ENCODE data around the gene NAA38.
"Not testable (repeated sequence)": the region's sequence is repeated elsewhere in the genome, so short reads cannot be mapped to it uniquely, and the experiment has no call there.

The NAA38 gene

DNA sequence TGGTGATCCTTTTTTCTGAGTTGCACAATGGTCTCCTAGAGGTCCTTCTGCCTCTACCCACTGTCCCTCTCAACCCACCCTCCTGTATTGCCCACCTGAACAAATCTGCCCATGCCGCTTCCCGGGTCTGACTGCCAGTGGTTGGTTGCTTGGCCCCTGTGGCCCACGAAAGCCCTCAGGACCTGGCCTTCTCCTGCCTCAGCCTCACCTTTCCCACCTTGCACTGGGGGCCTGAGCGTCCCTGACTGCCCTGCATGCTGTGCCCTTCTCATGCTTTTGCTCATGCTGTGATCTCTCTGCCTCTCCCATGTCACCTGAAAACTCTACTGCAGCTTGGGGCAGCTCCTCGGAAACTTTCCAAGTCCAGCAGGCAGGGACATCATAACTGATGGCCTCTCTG is 37.1 kb downstream of the NAA38 start:
- FAIRE-seq: no peak

DNA sequence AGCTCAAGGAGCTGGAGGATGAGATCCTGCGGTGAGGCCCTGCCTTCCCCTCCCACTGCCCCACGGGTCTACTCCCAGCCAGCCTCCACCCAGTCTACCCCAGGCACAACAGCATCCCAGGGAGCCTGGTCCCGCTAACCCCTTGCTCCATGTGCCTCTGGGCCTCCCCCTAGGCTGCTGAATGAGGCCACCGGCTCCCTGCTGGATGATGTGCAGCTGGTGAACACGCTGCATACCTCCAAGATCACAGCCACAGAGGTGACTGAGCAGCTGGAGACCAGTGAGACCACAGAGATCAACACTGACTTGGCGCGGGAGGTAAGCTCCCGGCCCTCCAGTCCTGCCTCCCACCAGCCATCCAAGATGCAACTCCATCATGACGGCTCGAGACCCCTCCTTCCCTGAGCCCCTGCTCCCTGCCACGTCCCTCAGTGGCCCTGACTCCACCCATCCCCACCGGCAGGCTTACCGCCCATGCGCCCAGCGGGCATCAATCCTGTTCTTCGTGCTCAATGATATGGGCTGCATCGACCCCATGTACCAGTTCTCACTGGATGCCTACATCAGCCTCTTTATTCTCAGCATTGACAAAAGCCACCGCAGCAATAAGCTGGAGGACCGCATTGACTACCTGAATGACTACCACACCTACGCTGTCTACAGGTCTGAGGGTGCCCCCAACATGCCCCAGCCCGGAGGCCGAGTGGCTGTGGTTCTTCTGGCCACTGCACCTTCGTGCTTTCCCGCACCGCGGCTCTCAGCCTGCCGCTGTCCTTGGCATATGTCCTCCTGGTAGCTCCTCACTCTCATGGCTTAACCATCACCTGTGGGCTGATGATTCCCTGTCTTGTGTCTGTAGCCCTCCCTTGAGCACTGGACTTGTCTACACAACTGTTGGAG is 38.4 kb downstream of the NAA38 start:
- no peak for FAIRE-seq

DNA sequence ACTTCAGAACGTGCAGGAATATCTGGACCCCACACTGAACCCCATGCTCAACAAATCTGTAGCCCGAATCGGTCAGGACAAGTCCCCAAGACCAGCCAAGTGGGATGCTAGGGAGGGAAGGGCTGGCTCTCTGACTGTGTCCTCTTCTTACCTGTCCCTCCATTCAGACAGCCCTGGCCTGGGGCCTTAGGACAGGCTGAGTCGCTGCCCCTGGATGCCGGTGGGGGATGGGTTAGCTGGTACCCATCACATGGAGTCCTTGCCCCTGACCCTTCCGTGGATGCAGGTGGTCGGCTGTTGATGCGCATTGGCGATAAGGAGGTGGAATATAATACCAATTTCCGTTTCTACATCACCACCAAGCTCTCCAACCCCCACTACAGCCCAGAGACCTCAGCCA is 39.3 kb downstream of the NAA38 start:
- no peak for FAIRE-seq

DNA sequence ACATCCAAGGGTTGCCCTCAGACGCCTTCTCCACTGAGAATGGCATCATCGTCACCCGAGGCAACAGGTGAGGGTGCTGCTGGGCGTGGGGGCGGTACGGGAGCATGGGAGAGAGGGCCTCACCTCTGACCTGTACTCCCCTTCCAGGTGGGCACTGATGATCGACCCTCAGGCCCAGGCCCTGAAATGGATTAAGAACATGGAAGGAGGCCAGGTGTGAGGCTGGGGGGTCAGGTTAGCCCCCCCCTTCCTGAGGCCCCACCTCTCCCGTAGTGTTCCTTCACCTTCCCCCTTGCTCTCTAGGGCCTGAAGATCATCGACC is 39.8 kb downstream of the NAA38 start:
- FAIRE-seq: no peak

DNA sequence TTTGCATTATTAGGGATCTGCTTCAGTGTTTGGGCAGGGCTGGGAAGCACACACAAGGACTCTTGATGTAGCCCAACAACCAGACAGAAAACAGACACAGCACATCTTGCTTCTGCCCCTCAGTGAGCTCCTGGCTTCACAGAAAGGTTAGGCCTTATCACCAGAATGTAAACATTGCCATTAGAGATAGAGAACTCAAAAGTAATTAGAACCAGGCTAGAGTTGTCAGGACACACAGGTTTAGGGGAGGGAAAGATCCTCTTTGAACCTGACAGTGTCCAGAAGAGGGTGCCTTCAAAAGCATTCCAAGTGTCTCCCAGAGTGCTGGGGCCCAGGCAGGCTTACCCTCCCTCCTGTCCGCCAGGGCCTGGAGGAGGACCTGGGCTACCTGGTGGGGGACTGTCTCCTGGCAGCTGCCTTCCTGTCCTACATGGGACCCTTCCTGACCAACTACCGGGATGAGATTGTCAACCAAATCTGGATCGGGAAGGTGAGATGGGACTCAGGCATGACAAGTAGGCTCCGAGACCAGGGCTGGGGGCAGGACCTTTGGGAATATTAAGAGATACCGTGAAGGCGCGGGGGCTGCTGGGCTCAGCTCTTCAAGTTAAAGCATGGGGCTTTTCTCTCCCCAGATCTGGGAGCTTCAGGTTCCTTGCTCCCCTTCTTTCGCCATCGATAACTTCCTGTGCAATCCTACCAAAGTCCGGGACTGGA is 40.3 kb downstream of the NAA38 start:
- no peak for FAIRE-seq

DNA sequence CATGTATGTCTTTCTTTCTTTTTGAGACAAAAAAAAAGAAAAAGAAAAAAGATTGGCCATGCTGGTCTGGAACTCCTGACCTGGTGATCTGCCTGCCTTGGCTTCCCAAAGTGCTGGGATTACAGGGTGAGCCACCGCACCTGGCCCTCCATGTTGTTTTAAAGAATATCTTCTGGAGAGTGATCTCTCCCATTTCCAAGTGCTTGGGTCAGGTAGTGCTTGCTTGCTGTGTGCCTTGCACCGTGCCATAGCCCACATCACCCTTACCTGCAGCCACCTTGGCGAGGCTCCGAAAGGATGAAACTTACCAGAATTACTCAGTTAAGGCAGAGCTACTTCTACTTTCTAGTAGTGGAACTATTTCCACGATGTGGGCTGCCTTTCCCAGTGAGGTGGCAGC is 42.4 kb downstream of the NAA38 start:
- FAIRE-seq: no peak

DNA sequence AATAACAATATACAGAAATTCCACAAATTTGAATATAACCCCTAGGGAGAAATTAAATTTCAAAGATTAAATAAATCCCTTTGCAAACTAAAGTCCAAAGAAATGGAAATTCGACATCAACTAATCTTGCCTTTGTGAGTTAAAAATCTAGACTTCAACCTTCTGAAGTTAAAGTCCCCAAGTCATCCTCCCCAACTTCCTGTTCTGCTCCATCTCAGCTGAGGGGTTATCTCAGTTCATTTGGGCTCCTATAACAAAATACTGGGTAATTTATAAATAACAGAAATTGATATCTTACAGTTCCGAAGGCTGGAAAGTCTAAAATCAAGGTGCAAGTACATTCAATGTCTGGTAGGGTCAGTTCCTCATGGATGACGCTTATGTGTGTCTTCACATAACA is 46.1 kb downstream of the NAA38 start:
- no peak for FAIRE-seq

DNA sequence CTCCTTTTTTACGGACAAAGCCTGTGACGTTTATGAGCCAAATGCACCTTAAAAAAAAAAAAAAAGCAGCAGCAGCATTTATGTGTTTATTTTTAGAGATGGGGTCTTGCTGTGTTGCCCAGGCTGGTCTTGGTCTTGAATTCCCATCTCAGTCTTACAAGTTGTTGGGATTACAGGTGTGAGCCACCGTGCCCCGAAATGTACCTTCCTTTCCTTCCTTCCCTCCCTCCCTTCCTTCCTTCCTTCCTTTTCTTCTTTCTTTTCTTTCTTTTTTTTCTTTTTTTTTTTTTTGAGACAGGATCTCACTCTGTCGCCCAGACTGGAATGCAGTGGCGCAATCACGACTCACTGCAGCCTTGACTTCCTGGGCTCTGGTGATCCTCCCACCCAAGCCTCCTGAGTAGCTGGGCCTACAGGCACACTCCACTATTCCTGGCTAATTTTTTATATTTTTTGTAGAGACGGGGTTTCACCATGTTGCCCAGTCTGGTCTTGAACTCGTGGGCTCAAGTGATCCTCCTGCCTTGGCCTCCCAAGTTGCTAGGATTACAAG is 47.5 kb downstream of the NAA38 start:
- not testable (repeated sequence) for FAIRE-seq

DNA sequence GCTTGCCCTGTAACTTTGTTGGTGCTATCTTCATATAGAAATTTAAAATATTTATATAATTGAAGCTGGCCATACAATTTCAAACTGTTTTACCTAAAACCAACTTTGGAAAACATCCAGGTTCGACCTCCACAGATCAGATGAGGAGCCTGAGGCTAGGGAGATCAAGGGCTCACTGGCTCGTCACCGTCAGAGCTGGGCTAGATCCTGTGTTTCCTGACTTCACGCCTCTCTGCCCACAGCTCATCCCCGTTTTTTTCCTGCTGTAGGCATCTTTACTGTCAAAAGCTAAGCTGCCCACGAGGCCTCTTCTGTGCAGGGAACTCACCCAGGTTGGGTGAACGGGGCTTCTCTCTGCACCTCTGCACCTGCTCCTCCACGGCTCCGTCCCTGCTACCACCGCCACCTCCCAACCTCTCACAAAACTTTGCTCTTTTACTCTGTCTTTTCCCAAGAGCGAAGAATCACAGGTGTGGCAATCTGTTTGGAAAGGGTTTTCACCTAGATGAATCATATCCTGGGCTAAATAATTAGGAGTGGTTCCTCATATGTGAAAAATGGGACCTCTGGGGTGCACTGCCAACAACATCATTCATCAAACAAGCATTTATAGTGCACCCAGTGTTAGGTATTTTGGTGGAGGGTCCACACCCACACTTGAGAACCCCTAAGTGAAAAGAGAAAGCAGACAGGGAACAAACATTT is 48.1 kb downstream of the NAA38 start:
- no peak for FAIRE-seq

DNA sequence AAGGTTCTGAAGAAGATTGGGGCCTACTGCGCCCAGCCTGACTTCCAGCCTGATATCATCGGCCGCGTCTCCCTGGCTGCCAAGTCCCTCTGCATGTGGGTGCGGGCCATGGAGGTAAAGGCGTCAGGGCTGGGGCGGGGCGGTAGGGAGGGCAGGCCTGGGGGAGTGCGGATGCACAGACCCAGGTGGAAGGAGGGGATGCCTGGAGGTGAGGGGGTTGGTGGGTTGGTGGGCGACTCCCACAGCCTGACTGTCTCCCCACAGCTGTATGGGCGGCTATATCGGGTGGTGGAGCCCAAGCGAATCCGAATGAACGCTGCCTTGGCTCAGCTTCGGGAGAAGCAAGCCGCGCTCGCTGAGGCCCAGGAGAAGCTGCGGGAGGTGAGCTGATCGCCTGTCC is 50.2 kb downstream of the NAA38 start:
- no peak for FAIRE-seq
